ENCODE results near the gene RNF157.
"Not testable (repeated sequence)": the region's sequence is repeated elsewhere in the genome, so short reads cannot be mapped to it uniquely, and the experiment has no call there.

The RNF157 gene

GRCh38 chr17:76232342-76232741, 8.0 kb downstream of the RNF157 start:
- no peak for DNase-seq

- not testable (repeated sequence) for DNase-seq
Measured at GRCh38 chr17:76226749-76227148, 13.5 kb downstream of the RNF157 start.

- DNase-seq = not testable (repeated sequence)
Measured at GRCh38 chr17:76225373-76226086, 14.8 kb downstream of the RNF157 start.

DNA sequence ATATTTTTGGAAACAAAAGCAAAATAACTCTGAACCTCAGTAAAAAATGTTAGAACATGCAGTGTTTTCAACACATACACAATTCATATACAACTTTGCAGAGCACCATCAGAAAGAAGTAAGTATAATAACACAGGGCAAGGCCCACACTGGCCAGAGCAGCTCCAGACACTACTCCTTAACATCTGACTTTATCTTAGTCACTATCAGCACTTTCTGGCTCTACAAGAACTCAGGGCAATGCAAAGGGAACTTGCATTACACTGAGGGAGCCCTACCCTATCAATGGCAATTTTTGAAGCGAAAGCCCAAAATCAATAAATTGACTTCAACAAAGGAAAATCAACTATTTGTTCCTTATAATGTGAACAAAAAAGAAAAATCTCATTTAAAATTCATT, 16.5 kb downstream of the RNF157 start:
- no peak for DNase-seq

- DNase-seq = no peak
Measured at GRCh38 chr17:76219670-76220383, 20.5 kb downstream of the RNF157 start.

GRCh38 chr17:76217081-76217480, 23.2 kb downstream of the RNF157 start:
- no peak for DNase-seq

- DNase-seq = no peak
Measured at GRCh38 chr17:76213491-76213890, 26.8 kb downstream of the RNF157 start.

GRCh38 chr17:76208120-76208519, 32.2 kb downstream of the RNF157 start:
- DNase-seq = no peak

DNA sequence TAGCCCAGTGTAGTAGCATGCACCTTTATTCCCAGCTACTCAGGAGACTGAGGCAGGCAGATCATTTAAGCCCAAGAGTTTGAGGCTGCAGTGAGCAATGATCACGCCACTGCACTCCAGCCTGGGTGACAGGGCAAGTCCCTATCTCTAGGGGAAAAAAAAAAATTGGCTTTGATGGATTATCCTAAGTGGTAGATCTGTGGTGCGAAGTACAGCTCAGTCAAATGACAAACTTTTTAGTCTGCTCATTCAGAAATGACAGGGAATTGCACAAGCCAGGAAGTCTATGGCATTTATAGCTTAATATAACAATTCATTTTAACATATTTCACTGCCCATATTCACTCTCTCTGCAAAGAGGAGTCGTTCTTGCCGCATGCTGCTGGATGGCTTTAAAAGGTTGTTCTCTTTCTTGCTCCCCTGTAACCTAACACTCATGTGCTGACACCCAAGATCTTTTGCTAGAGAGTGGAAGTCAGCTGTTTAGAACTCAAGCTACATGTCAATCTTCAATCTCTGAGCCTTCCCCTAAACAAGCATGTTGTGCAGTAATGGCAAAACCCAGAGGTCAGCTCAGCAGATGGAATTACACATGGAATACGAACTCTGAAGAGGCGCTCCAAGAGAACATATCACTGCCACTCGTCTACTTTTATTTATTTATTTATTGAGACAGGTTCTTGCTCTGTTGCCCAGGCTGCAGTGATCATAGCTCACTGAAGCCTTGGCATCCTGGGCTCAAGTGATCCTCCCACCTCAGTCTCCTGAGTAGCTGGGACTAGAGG, 32.8 kb downstream of the RNF157 start:
- no peak for DNase-seq

DNA sequence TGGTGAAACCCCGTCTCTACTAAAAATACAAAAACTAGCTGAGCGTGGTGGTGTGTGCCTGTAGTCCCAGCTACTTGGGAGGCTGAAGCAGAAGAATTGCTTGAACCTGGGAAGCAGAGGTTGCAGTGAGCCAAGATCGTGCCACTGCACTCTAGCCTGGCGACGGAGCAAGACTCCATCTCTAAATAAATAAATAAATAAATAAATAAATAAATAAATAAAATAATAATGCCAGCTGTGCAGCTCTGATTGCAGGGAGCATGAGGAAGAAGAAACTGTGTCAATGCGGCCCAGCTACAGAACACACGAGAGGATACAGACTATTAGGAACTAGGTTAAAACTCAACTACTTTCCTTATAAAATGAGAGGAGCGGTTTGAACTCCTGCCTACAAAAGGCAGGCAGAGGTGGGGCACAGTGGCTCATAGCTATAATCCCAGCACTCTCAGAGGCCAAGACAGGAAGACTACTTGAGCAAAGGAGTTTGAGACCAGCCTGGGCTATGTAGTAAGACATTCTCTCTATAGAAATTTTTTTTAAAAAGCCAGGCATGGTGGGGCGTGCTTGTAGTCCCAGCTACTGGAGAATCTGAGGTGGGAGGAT, 34.6 kb downstream of the RNF157 start:
- not testable (repeated sequence) for DNase-seq

GRCh38 chr17:76204277-76204676, 36.0 kb downstream of the RNF157 start:
- DNase-seq = no peak

DNA sequence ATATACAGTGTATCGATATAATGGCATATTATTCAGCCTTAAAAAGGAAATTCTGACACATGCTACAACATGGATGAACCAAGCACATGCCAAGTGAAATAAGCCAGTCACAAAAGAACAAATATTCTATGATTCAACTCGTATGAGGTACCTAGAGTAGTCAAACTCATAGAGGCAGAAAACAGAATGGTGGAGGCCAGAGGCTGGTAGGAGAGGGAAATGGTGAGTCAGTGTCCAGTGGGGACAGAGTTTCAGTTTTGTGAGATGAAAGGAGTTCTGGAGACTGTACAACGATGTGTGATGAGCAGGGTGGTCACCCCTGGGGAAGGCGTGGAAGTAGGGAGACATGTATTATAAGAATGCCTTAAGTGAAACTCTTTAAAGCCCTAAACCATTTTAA, 39.9 kb downstream of the RNF157 start:
- DNase-seq = no peak

- peak; percentile 42 to 80 for DNase-seq
Measured at GRCh38 chr17:76199469-76199868, 40.8 kb downstream of the RNF157 start.

- peak in 1 of 2 experiments; percentile 33 for DNase-seq
Measured at GRCh38 chr17:76198702-76199101, 41.6 kb downstream of the RNF157 start.

GRCh38 chr17:76197911-76198310, 42.4 kb downstream of the RNF157 start:
- no peak for DNase-seq

DNA sequence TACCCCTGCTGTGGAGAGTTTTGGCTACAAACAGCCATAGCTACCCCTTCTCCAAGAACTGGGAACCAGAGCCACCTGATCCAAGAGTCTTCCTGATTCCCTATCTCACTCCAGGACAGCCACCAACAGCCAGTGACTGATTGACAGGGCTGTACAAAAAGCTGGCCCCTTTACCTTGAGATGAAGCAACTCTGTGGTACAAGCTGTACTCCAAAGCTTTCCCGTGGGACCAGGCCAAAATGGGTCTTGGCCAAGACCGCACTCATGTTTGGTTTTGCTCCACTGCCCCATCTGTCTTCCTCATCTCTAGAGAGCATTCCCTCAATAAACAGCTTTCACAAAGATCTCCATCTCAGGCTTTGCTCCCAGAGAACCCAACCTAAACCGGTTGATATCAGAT, 43.6 kb downstream of the RNF157 start:
- no peak for DNase-seq

- DNase-seq = no peak
Measured at GRCh38 chr17:76195281-76196096, 44.8 kb downstream of the RNF157 start.

DNA sequence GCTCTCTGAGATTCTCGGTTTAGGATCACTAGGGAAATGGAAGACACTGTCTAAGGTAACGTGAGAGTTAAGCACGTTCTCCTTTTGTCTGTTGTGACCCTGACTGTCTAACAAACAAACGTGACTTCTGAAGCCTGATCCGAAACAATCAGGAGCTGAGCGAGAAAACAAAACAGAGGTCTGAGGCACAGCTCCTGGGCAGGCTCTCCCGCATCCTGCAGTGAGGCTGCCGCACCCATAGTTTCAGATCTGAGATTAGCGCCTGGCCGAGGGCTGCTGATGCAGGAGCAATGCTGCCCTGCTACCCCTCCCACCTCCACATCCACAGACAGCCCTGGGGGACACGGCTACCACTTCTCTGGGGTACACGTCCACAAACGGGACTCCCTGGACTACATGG, 46.7 kb downstream of the RNF157 start:
- DNase-seq = no peak

DNA sequence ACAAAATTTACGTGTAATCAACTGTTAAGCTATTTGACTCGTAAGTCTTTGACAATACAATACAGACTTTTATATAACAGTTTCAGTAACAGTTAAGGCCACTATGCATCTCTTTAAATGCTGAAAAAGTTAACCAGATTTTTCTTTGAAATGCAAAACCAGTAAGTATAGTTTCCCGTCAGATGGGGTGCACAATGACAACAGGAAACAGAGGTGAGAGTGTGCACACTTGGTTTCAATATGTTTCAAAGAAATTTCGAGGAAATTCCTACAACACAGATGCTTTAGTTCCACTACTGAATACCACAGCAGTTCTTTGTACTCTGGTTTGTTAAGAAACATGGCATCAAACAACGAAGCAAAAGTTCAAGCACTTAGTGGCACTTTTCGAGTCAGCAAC, 48.4 kb downstream of the RNF157 start:
- peak in 1 of 2 experiments; percentile 56 for DNase-seq

GRCh38 chr17:76189741-76190140, 50.6 kb downstream of the RNF157 start:
- DNase-seq = no peak

GRCh38 chr17:76189247-76189646, 51.0 kb downstream of the RNF157 start:
- DNase-seq = no peak

Data from stimulated activated CD4-positive, alpha-beta T cell treated with anti-CD3 and anti-CD28 coated beads, Interleukin-4, amount 100 ng/mL, for 4 hours (primary cell).